Activated CD8-positive, alpha-beta memory T cell treated with anti-CD3 and anti-CD28 coated beads, Interleukin-2, amount 50 U/mL, for 24 hours (primary cell): ENCODE results near the gene GJC2.

Source experiments
- DNase-seq: peaks from one replicate; pipeline ENCODE4 v3.0.0-alpha.2; 2020; ENCODE audit errors: extremely low read depth

Gene GJC2

GRCh38 chr1:228158151-228159007, 8.6 kb downstream of the GJC2 start:
- no peak for DNase-seq

- no peak for DNase-seq
Measured at GRCh38 chr1:228159008-228159665, 9.4 kb downstream of the GJC2 start.

- DNase-seq: no peak
Measured at GRCh38 chr1:228160201-228160761, 10.6 kb downstream of the GJC2 start.

- no peak for DNase-seq
Measured at GRCh38 chr1:228161362-228161761, 11.6 kb downstream of the GJC2 start.

- no peak for DNase-seq
Measured at GRCh38 chr1:228161866-228162265, 12.1 kb downstream of the GJC2 start.

GRCh38 chr1:228162286-228163006, 12.7 kb downstream of the GJC2 start:
- DNase-seq: no peak

- DNase-seq: no peak
Measured at GRCh38 chr1:228163007-228163753, 13.4 kb downstream of the GJC2 start.

- no peak for DNase-seq
Measured at GRCh38 chr1:228163776-228164519, 14.2 kb downstream of the GJC2 start.

GRCh38 chr1:228164561-228165371, 15.0 kb downstream of the GJC2 start:
- no peak for DNase-seq

GRCh38 chr1:228165372-228166169, 15.8 kb downstream of the GJC2 start, which contains the start of gene IBA57:
IBA57 (plus strand) TSS chr1:228165804; CDS start chr1:228165817, 13 bp downstream.
- DNase-seq: peak; percentile 98

- no peak for DNase-seq
Measured at GRCh38 chr1:228166170-228166936, 16.6 kb downstream of the GJC2 start.

GRCh38 chr1:228168563-228169270, 19.0 kb downstream of the GJC2 start:
- DNase-seq: no peak

- no peak for DNase-seq
Measured at GRCh38 chr1:228169345-228169744, 19.6 kb downstream of the GJC2 start.

GRCh38 chr1:228170666-228171065, 20.9 kb downstream of the GJC2 start:
- no peak for DNase-seq

- DNase-seq: no peak
Measured at GRCh38 chr1:228171221-228171891, 21.6 kb downstream of the GJC2 start.

GRCh38 chr1:228172591-228173527, 23.1 kb downstream of the GJC2 start:
- DNase-seq: no peak
